Activated naive CD4-positive, alpha-beta T cell treated with anti-CD3 and anti-CD28 coated beads, Interleukin-2, amount 50 U/mL, for 24 hours (primary cell): ENCODE results near the gene RFT1.

ENCODE experiments used
- H3K27ac Mint-ChIP-seq: one replicate; pipeline ENCODE4 v1.8.0; 2021; ENCODE audit warnings: mild to moderate bottlenecking, mixed read lengths
- H3K27me3 Mint-ChIP-seq: one replicate; pipeline ENCODE4 v1.8.0; 2021; ENCODE audit warnings: mixed read lengths
- H3K36me3 Mint-ChIP-seq: one replicate; pipeline ENCODE4 v1.8.0; 2021; ENCODE audit warnings: mixed read lengths
- H3K4me1 Mint-ChIP-seq: one replicate; pipeline ENCODE4 v1.8.0; 2021; ENCODE audit warnings: mixed read lengths
- H3K4me3 Mint-ChIP-seq: one replicate; pipeline ENCODE4 v1.8.0; 2021; ENCODE audit warnings: mild to moderate bottlenecking, mixed read lengths
- H3K9me3 Mint-ChIP-seq: one replicate; pipeline ENCODE4 v1.8.0; 2021; ENCODE audit warnings: mixed read lengths

The RFT1 gene

GRCh38 chr3:53146319-53146891 lies 16.2 kb upstream of the RFT1 start:
- no peaks in the 10 kb centered on the region for H3K36me3 Mint-ChIP-seq
- no peak overlapping the region for H3K4me3 Mint-ChIP-seq
- H3K27ac Mint-ChIP-seq: no peak overlapping the region
- no peaks in the 10 kb centered on the region for H3K9me3 Mint-ChIP-seq
- H3K27me3 Mint-ChIP-seq: no peaks in the 10 kb centered on the region
- no peaks in the 10 kb centered on the region for H3K4me1 Mint-ChIP-seq

DNA sequence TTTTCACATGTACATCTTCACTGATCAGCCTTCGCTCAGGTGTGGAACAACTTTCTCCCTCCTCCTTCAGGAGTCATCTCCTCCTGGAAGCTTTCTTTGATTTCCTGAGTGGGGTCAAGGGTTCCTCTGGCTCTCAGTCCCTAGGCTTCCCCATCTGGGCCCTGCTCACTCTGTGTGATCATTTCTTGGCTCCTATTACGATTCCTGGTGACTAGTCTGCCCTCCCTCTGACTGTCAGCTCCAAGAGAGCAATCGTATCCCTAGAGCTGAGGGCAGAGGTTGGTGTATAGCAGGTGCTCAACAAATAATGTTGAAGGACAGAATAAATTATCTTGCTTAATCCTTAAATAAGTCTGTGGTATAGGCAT lies 15.5 kb upstream of the RFT1 start:
- H3K27ac Mint-ChIP-seq: no peak overlapping the region
- no peaks in the 10 kb centered on the region for H3K4me1 Mint-ChIP-seq
- no peaks in the 10 kb centered on the region for H3K36me3 Mint-ChIP-seq
- H3K27me3 Mint-ChIP-seq: no peaks in the 10 kb centered on the region
- H3K4me3 Mint-ChIP-seq: no peak overlapping the region
- no peaks in the 10 kb centered on the region for H3K9me3 Mint-ChIP-seq

- Mint-ChIP-seq H3K27ac (no peak overlapping the region), H3K36me3 (no peaks in the 10 kb centered on the region), H3K4me1 (no peaks in the 10 kb centered on the region), H3K4me3 (no peak overlapping the region), H3K27me3 (no peaks in the 10 kb centered on the region), H3K9me3 (no peaks in the 10 kb centered on the region)
Observed at GRCh38 chr3:53144862-53145712, 14.9 kb upstream of the RFT1 start.

DNA sequence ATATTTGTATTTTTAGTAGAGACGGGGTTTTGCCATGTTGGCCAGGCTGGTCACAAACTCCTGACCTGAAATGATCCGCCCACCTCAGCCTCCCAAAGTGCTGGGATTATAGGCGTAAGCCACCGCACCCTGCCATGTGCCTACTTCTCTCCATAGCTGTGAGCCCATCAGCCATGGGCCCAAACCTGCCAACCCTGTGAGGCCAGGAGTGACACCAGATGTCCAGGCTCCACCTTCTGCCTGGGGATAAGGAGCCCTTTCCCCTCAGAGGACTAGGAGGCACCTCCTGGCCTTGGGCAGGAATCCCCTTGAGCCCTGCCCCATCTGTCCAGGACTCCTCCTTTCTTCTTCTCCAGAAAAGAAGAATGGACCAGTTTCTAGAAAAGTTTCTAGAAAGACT lies 14.2 kb upstream of the RFT1 start:
- Mint-ChIP-seq H3K9me3 (no peaks in the 10 kb centered on the region), H3K36me3 (no peaks in the 10 kb centered on the region), H3K4me3 (no peak overlapping the region), H3K27ac (no peak overlapping the region), H3K4me1 (no peaks in the 10 kb centered on the region), H3K27me3 (no peaks in the 10 kb centered on the region)

DNA sequence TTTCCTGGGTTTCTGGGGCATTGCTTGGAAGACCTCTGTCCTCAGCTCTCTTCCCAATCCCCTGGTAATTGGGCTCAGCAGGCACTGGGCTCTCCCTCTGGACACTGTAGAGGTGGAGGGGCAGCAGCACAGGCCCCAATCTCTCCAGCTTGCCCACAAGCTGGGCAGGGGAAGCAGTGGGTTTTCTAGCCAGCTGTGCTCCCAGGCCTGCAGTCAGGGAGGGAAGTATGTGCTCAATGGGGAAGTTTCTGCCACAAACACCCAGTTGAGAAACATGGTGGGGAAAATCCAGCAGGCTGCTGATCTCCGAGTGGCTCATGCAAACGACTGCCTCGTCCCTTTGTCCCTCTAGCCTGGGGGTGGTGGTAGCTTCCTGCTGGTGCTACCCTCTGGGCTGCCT lies 12.8 kb upstream of the RFT1 start:
- Mint-ChIP-seq H3K4me3 (no peak overlapping the region), H3K4me1 (no peaks in the 10 kb centered on the region), H3K27ac (no peak overlapping the region), H3K27me3 (no peaks in the 10 kb centered on the region), H3K36me3 (no peaks in the 10 kb centered on the region), H3K9me3 (no peaks in the 10 kb centered on the region)

DNA sequence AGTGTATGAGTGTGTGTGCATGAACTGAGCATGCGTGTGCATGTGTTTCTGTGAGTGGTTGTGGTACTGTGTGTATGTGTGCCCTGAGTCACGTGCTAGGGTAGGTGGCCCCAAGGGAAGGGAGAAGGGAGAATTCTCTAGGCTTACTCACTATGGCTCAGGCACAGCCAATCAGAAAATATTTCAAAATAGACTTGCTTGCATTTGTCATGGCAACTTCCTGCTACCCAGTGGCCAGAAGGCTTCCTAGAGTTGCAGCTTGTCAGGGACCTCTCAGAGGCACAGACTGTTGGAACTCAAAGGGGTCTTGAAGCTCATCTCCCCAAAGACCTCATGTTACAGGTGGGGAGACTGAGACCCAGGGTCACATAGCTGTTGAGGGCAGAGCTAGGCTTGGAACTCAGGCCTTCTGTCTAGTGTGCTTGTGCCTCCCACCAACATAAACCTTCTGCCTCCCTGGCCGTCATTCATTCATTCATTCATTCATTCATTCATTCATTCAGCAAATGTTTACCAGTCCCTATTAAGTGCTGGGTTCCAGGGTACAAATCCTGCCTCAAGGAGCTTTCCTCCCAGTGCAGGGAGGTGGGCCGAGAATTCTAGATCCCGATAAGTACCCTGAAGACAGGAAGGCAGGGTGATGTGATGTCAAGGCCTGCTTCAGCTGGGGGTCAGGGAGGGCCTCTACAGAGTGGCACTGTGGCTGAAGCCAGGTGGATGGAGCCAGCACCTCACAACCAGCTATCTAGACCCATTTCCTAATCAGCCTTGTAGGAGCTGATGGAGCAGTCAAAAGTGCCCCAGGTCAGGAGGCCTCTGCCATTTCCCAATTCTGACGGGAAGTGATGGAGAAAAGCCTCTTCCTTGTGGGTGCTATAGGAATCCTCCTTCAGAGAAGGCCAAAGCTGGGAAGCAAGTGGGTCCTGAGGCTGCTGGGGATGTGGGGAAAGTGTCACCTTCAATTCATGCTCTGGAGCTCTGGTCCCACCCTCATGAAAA lies 10.9 kb upstream of the RFT1 start:
- Mint-ChIP-seq H3K27ac (no peak overlapping the region), H3K4me1 (no peaks in the 10 kb centered on the region), H3K9me3 (no peaks in the 10 kb centered on the region), H3K36me3 (no peaks in the 10 kb centered on the region), H3K4me3 (no peak overlapping the region), H3K27me3 (no peaks in the 10 kb centered on the region)

DNA sequence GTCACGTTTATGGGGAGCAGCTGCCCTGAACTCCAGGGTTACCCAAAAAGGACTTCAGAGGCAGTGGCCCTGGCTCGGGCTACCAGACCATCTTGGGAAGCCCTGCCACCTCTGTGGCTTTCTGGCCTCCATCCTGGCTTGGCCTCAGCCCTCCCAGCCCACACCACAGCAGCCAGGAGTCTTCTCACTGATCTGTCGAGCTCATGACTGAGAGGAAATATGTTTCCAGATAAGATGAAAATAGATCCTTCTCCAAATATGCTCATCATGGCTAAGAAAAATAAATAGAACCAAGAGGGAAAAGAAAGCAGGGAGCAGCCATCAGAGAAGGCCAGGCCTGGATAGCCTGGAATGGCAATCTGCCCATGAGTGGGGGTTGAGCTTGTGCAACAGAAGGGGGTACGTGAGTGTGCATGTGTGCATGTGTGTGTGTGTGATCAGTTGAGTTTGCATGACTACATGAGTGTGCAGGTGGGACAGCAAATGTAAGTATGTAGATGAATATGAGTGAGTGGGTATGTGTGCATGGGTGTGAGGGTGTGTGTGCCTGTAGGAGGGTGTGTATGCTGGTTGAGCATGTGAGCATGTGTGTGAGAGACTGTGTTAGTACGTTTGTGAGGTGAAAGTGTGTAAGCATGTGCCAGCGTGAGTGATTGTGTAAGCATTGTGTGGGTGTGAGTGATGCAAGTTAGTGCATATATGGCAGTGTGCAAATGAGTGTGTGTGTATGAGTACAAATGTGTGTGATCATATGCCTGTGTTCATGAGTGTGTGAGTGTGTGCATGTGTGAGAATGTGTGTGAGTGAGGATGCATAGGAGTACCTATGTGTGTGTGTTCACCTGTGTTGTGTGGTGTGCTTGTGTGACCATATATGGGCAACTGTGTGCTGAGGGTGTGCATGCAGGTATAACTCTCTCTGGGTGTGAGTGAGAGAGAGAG lies 9.9 kb upstream of the RFT1 start:
- H3K9me3 Mint-ChIP-seq: no peaks in the 10 kb centered on the region
- no peak overlapping the region for H3K27ac Mint-ChIP-seq
- no peak overlapping the region for H3K4me3 Mint-ChIP-seq
- H3K27me3 Mint-ChIP-seq: no peaks in the 10 kb centered on the region
- H3K36me3 Mint-ChIP-seq: no peaks in the 10 kb centered on the region
- no peaks in the 10 kb centered on the region for H3K4me1 Mint-ChIP-seq

DNA sequence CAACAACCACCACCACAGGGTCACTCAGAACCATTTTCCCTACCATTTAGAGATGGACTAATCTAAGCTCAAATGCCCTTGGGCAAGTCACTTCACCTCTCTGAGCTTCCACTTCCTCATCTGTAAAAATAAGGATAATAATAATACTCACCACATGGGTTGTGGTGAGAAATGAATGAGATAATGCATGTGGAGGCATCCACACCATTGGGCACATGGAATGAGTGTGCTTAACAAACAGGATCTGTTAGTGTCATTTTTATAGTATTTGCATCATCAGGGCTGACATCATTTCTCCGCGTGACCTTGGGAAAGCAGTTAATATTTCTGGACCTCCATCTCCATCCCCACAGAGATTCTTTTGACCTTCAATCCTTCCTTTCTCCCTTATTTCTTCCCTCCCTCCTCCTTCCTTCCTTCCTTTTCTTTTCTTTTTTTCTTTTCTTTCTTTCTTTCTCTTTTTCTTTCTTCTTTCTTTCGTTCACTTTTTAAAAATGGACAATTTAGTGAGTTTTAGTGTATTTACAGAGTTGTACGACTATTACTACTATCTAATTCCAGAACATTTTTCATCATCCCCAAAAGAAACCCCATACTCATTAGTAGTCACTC lies 7.7 kb upstream of the RFT1 start:
- Mint-ChIP-seq H3K9me3 (no peaks in the 10 kb centered on the region), H3K27ac (no peak overlapping the region), H3K27me3 (no peaks in the 10 kb centered on the region), H3K4me3 (no peak overlapping the region), H3K36me3 (no peaks in the 10 kb centered on the region), H3K4me1 (no peaks in the 10 kb centered on the region)

DNA sequence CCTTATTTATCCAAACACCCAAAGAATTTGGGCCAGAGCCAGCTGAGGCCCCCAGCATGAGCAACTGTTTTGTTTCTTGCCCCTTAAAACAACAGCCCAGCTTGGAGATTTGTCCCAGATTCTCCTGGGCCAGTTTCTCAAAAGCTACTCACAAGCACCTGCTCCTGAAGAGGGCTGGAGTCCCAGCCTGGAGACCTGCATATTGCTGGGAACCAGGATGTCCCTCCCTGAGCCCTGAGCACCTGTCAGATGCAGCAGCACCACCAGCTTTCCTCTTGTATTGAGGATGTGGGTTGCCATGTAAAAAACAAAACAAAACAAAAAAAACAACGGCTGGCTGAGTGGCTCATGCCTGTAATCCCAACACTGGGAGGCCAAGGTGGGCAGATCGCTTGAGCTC lies 7.0 kb upstream of the RFT1 start:
- Mint-ChIP-seq H3K4me3 (no peak overlapping the region), H3K27me3 (no peaks in the 10 kb centered on the region), H3K27ac (no peak overlapping the region), H3K4me1 (no peaks in the 10 kb centered on the region), H3K36me3 (no peaks in the 10 kb centered on the region), H3K9me3 (no peaks in the 10 kb centered on the region)

DNA sequence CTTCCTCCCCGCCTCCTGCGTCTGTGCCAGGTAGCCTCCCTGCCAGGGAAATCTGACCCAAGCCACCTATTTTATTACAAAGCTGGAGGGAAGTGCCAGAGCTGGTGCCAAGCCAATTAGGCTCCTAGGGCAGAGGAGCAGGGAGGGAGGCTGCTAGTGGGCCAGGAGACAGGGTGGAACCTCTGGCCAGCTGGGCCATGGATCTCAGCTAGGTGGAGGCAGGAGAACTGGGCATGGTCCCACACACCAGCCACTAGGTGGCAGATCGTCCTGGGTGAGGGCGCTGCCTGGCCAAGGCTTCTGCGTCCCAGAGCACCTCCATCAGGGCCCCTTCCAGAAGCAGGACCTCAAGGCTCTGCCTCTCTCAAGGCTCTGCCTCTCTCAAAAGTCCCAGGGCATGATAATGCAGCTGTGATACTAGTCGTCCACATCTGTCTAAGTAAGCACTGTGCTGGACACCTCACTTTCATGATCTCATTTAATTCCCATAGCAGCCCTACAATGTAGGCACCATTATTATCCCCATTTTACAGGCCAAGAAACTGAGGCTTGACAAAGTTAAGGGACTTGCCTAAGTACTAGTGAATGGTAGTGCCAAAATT lies 4.5 kb upstream of the RFT1 start:
- Mint-ChIP-seq H3K4me1 (peaks cover 10% of the 10 kb centered on the region), H3K36me3 (no peaks in the 10 kb centered on the region), H3K27me3 (no peaks in the 10 kb centered on the region), H3K27ac (no peak overlapping the region), H3K4me3 (no peak overlapping the region), H3K9me3 (no peaks in the 10 kb centered on the region)

DNA sequence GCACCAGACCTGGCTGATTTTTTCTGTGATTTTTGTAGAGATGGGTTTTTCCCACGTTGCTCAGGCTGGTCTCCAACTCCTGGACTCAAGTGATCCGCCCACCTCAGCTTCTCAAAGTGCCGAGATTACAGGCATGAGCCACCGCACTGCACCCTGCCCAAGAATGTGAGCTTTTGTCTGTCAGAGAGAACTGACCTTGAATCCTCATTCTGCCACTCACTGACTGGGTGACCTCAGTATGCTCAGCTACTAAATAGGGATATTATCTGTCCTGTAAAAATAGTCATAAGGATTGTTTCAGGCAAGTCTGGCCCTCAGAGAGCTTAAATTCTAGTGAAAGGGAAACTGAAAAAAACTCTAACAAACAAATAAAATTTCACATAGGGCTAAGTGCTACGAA lies 2.1 kb upstream of the RFT1 start:
- Mint-ChIP-seq H3K27ac (peak overlapping the region; percentile 59), H3K4me1 (peaks cover 19% of the 10 kb centered on the region), H3K4me3 (no peak overlapping the region), H3K36me3 (no peaks in the 10 kb centered on the region), H3K27me3 (no peaks in the 10 kb centered on the region), H3K9me3 (no peaks in the 10 kb centered on the region)

GRCh38 chr3:53131096-53131495 lies 861 bp upstream of the RFT1 start:
- Mint-ChIP-seq H3K4me3 (peak overlapping the region; percentile 89), H3K36me3 (no peaks in the 10 kb centered on the region), H3K27ac (peak overlapping the region; percentile 97), H3K27me3 (no peaks in the 10 kb centered on the region), H3K4me1 (peaks cover 24% of the 10 kb centered on the region), H3K9me3 (no peaks in the 10 kb centered on the region)

DNA sequence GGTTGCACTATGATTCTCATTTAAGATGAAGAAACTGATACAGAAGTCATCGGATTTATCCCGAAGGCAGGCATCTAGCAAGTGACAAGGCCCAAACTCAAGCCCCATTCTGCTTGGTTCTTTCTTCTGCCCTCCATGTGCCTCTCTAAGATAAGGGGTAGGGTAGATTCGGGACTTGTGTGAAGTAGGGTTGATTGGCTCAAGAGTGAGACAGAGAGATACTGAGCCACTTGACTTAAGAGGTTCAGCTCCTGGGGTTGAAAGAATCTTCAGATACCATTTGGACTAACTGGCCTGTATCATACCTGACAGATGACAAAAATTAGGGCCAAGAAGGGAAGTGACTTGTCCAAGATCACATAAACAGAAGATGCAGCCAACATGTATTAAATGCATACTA lies 891 bp downstream of the RFT1 start:
- H3K36me3 Mint-ChIP-seq: peaks cover 2% of the 10 kb centered on the region
- peak overlapping the region; percentile 89 for H3K4me3 Mint-ChIP-seq
- no peaks in the 10 kb centered on the region for H3K27me3 Mint-ChIP-seq
- peaks cover 24% of the 10 kb centered on the region for H3K4me1 Mint-ChIP-seq
- peak overlapping the region; percentile 97 for H3K27ac Mint-ChIP-seq
- no peaks in the 10 kb centered on the region for H3K9me3 Mint-ChIP-seq

- no peaks in the 10 kb centered on the region for H3K9me3 Mint-ChIP-seq
- no peaks in the 10 kb centered on the region for H3K27me3 Mint-ChIP-seq
- H3K4me1 Mint-ChIP-seq: peaks cover 24% of the 10 kb centered on the region
- no peak overlapping the region for H3K4me3 Mint-ChIP-seq
- H3K27ac Mint-ChIP-seq: no peak overlapping the region
- H3K36me3 Mint-ChIP-seq: peaks cover 7% of the 10 kb centered on the region
Observed at GRCh38 chr3:53126601-53127000, 3.6 kb downstream of the RFT1 start.
